Measurements from ENCODE around the gene LRRC47. TPM values are rescaled to one million over a fixed set of nuclear protein-coding genes. Genes with fewer than 3 reads are reported as not detected.

The LRRC47 gene
- total and polyA plus RNA-seq, 2 of the 8 experiments (the other 6 are each of a cell fraction or from before 2014, with no cell fraction given): 38.3 to 82.4 TPM

- DNase-seq (ENCODE audit: low read depth in 1 of 2, low spot score in 2 of 2): no peak
- no peaks in the 10 kb centered on the region for H3K79me1 ChIP-seq (ENCODE audit: low read depth, low read length)
- H2BK20ac ChIP-seq (ENCODE audit: low read length): no peak overlapping the region
- H3K18ac ChIP-seq (ENCODE audit: extremely low read depth, low read length): no peak overlapping the region
- no peak overlapping the region for H2BK12ac ChIP-seq (ENCODE audit: low read depth, low read length)
- no peak overlapping the region for H3K4ac ChIP-seq (replicated peaks; ENCODE audit: insufficient read length, low read depth, low read length)
- no peak overlapping the region for H3K14ac ChIP-seq (ENCODE audit: insufficient read length)
- H3K56ac ChIP-seq (replicated peaks; ENCODE audit: insufficient read length, low read depth, low read length): no peak overlapping the region
- H3K36me3 ChIP-seq (ENCODE audit: control insufficient read depth in 2 of 4, insufficient read depth in 4 of 4, low read length in 3 of 4): peaks cover 0 to 3% (median 0%) of the 10 kb centered on the region in 4 experiments; a peak in 3 of 8 replicates
- no peak overlapping the region for H3K27ac ChIP-seq (ENCODE audit: low read depth, low read length)
- no peak overlapping the region for H2BK5ac ChIP-seq (ENCODE audit: low read depth, low read length)
- H3K4me2 ChIP-seq (ENCODE audit: insufficient read depth in 1 of 2, low read depth in 2 of 2, low read length in 2 of 2): no peak overlapping the region
- no peaks in the 10 kb centered on the region; a peak in 1 of 7 replicates for H3K4me1 ChIP-seq (replicated peaks in 1 of 4; ENCODE audit: control insufficient read depth in 3 of 4, insufficient read depth in 4 of 4, low read length in 3 of 4)
- no peaks in the 10 kb centered on the region for H3K9me3 ChIP-seq (ENCODE audit: insufficient read depth in 2 of 2, low read depth in 1 of 2, low read length in 1 of 2)
- 88% methylated on average over 8 of the region's 8 CpGs; no CpG with 5 or more reads in 1 of the 2 experiments for WGBS, 2 experiments (ENCODE audit: extremely low coverage in 1 of 2, insufficient coverage in 1 of 2, insufficient read length in 1 of 2, insufficient replicate concordance in 2 of 2, low coverage in 1 of 2, low lambda C conversion rate in 2 of 2, missing lambda C conversion rate in 1 of 2)
- H4K8ac ChIP-seq (ENCODE audit: extremely low read depth, insufficient read depth, low read length): no peak overlapping the region
- H4K20me1 ChIP-seq (replicated peaks in 1 of 2; ENCODE audit: control insufficient read depth in 1 of 2, insufficient read depth in 2 of 2, low read length in 2 of 2): peaks cover 1 to 10% of the 10 kb centered on the region in 2 experiments
- no peaks in the 10 kb centered on the region for H3K79me2 ChIP-seq (ENCODE audit: control insufficient read depth in 1 of 2, insufficient read depth in 2 of 2, low read length in 2 of 2)
- no peak overlapping the region for H4K91ac ChIP-seq (replicated peaks; ENCODE audit: insufficient read length, low read length)
- CTCF ChIA-PET (ENCODE audit: partially characterized antibody): interaction anchor here (0.8 to 1.8 kb wide), 3 partner anchors 11 to 34 kb away, joined by 3 to 8 read pairs (median 3); no protein-coding TSS in a partner anchor
- H2AK5ac ChIP-seq (ENCODE audit: low read depth, low read length): no peak overlapping the region
- H4K5ac ChIP-seq (ENCODE audit: insufficient read length, low read depth, low read length): no peak overlapping the region
- H3K27me3 ChIP-seq (replicated peaks in 1 of 4; ENCODE audit: control insufficient read depth in 3 of 4, extremely low read depth in 1 of 4, insufficient read depth in 3 of 4, low read length in 3 of 4): no peaks in the 10 kb centered on the region
- H3K9ac ChIP-seq (replicated peaks in 1 of 4; ENCODE audit: extremely low read depth in 1 of 4, low read depth in 3 of 4, low read length in 3 of 4): no peak overlapping the region; a peak in 1 of 7 replicates
- H2AFZ ChIP-seq (ENCODE audit: low read length): no peak overlapping the region
- no peaks in the 10 kb centered on the region for H3K23me2 ChIP-seq (ENCODE audit: low read depth, low read length)
- H3K23ac ChIP-seq (ENCODE audit: insufficient read length): no peak overlapping the region
- FAIRE-seq: no peak
- H2BK120ac ChIP-seq (replicated peaks; ENCODE audit: low read depth, low read length): no peak overlapping the region
- no peak overlapping the region for H3K4me3 ChIP-seq (ENCODE audit: extremely low read depth in 1 of 4, insufficient read depth in 2 of 4, low read depth in 3 of 4, low read length in 4 of 4)
- POLR2A ChIA-PET (ENCODE audit: partially characterized antibody): no interaction called here
- H2BK15ac ChIP-seq (ENCODE audit: low read length): no peak overlapping the region
- TF ChIP-seq CBX8 (IDR thresholded peaks at IDR 0.05; ENCODE audit: borderline replicate concordance, low read depth, low read length): no peak
- TF ChIP-seq ATF3 (IDR thresholded peaks at IDR 0.05; ENCODE audit: insufficient read depth, low read depth, low read length): no peak
- TF ChIP-seq SP4 (IDR thresholded peaks at IDR 0.05; ENCODE audit: low read length): no peak
- no peak for TF ChIP-seq CHD1 (IDR thresholded peaks at IDR 0.05; ENCODE audit: low read depth, low read length)
- TF ChIP-seq KDM4A (IDR thresholded peaks at IDR 0.05; ENCODE audit: low read depth, low read length, severe bottlenecking): no peak
- no peak for TF ChIP-seq CTCF (IDR thresholded peaks at IDR 0.05; ENCODE audit: control extremely low read depth in 1 of 3, insufficient read depth in 1 of 3, low read depth in 1 of 3, low read length in 3 of 3)
- no peak for TF ChIP-seq BRCA1 (IDR thresholded peaks at IDR 0.05; ENCODE audit: low read depth, low read length)
- TF ChIP-seq SRF (IDR thresholded peaks at IDR 0.05; ENCODE audit: low read depth, low read length): no peak
- no peak for TF ChIP-seq TCF12 (IDR thresholded peaks at IDR 0.05; ENCODE audit: low read depth, low read length)
- no peak for TF ChIP-seq USF2 (IDR thresholded peaks at IDR 0.05; ENCODE audit: low read length)
These were observed 24.0 kb upstream of the LRRC47 start for GRCh38 chr1:3820316-3820715.

All from H1 (cell line).